ENCODE data around the gene RAB43.

The RAB43 gene

DNA sequence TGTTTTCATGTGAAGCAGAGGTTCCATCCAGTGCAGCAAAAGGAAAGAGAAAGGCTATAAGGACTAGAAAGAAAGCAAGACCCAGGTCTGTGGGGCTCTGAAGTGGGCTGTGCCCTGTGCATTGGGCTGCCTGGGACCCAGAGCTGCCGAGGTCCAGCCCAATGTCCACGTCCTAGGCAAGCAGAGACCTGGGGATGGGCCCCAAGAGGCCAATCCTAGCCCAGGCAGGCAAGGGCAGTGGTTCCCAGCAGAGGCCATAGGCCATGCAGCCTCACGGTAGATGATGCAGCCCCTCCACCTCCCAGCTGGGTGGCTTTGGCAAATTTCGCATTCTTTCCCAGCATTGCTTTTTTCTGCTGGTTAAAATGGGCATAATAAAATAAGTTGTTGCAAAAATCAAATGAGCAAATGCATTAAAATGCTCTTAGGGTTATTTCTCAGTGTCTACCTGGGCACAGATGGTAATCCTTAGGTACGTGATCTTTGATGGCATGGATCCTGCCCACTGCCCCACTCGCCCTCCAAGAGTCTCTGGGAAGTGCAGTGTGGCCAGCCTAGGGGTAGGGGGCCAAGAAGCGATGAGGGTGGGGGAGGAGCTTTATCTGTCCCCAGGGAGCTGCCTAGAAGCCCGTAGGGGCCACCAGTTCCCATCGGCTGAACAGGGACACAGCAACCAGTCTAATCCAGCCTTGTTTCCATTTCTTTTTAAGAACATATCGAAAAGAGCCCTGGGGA lies 83.3 kb downstream of the RAB43 start:
- TF ChIP-seq CTCF (IDR thresholded peaks at IDR 0.05; ENCODE audit: low read depth, low read length), result no peak
- H3K4me3 ChIP-seq (ENCODE audit: low read depth, low read length), result no peak overlapping the region

All from WI38 (cell line).